Endothelial cell (in vitro differentiated cells): ENCODE results near the gene IFT43. TPM values are rescaled to one million over a fixed set of nuclear protein-coding genes. Genes with fewer than 3 reads are reported as not detected.

Experiments
- DNase-seq: peaks from one replicate; pipeline ENCODE4 v3.0.0; 2021; ENCODE audit warnings: low spot score
- H3K27ac Mint-ChIP-seq: one replicate; pipeline ENCODE4 v1.8.0; 2021; ENCODE audit warnings: mixed read lengths, inconsistent platforms; ENCODE audit not compliant: unreplicated experiment
- H3K27me3 Mint-ChIP-seq: one replicate; pipeline ENCODE4 v1.8.0; 2021; ENCODE audit warnings: mild to moderate bottlenecking, moderate library complexity, mixed read lengths, inconsistent platforms; ENCODE audit not compliant: unreplicated experiment
- H3K36me3 Mint-ChIP-seq: one replicate; pipeline ENCODE4 v1.8.0; 2021; ENCODE audit warnings: mild to moderate bottlenecking, low read depth, mixed read lengths, inconsistent platforms; ENCODE audit not compliant: unreplicated experiment
- H3K4me1 Mint-ChIP-seq: one replicate; pipeline ENCODE4 v1.8.0; 2021; ENCODE audit warnings: mild to moderate bottlenecking, mixed read lengths, inconsistent platforms; ENCODE audit not compliant: unreplicated experiment
- H3K4me3 Mint-ChIP-seq: one replicate; pipeline ENCODE4 v1.8.0; 2021; ENCODE audit warnings: mild to moderate bottlenecking, mixed read lengths, inconsistent platforms; ENCODE audit not compliant: unreplicated experiment
- H3K9me3 Mint-ChIP-seq: one replicate; pipeline ENCODE4 v1.8.0; 2021; ENCODE audit warnings: mixed read lengths, inconsistent platforms; ENCODE audit not compliant: unreplicated experiment
- CTCF ChIP-seq: fragments of 200-600 bp; sonication (generic); IDR thresholded peaks from one replicate; pipeline ENCODE4 v1.5.0; 2021; ENCODE audit warnings: antibody characterized with exemption; ENCODE audit not compliant: unreplicated experiment
- total RNA-seq: library from RNA; stranded (reverse); fragmentation: NEBNext Ultra II Directional; extraction: Animal tissue kit (Norgen Biotek cat#: 25700); gene quantifications from one replicate; pipeline ENCODE4 v1.2.1, GENCODE V29; 2021; ENCODE audit not compliant: unreplicated experiment

The IFT43 gene
- total RNA-seq, 1 donor from 2014 or later: 22.8 TPM

GRCh38 chr14:75972801-75973421 is 12.7 kb upstream of the IFT43 start:
- Mint-ChIP-seq H3K27me3 (peaks cover 9% of the 10 kb centered on the region), H3K4me1 (peaks cover 20% of the 10 kb centered on the region), H3K9me3 (no peaks in the 10 kb centered on the region), H3K4me3 (no peak overlapping the region), H3K27ac (no peak overlapping the region), H3K36me3 (no peaks in the 10 kb centered on the region)
- no peak for TF ChIP-seq CTCF
- no peak for DNase-seq

DNA sequence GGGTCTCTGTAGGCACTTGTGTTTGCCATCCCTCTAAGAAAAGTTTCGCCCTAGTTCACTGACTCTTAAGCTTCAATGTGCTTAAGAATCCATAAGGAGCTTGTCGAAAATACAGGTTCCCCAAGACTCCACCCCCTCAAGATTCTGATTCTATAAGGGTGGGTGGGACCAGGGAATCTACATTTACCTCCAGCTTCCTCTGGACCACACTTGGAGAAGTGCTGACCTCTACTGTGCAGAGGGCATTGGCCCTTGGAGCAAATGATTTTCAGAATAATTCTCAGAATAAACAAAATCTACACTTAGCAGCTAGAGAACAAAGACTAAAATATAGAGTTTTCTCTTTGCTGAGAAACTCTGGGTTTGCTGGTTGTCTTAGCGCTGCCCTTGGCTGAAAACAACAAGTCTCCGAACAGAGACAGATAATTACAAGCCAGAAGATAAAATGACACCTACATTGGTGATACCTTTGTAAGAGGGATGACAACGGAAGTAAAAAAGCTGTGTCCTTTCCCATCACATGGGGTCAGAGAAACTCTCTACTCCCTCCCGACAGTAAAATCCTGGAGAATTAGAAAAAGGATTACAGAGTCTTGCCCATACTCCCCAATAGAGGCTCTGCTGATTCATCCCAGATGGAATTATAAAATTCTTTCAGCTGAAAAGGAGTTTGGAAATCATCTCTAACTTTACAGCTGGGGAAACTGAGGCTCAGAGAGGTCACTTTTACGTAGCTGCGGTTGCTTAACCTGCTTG is 8.6 kb upstream of the IFT43 start:
- peaks cover 32% of the 10 kb centered on the region for H3K4me1 Mint-ChIP-seq
- H3K4me3 Mint-ChIP-seq: no peak overlapping the region
- no peaks in the 10 kb centered on the region for H3K36me3 Mint-ChIP-seq
- no peak for DNase-seq
- no peak for TF ChIP-seq CTCF
- no peaks in the 10 kb centered on the region for H3K9me3 Mint-ChIP-seq
- H3K27me3 Mint-ChIP-seq: peaks cover 2% of the 10 kb centered on the region
- H3K27ac Mint-ChIP-seq: no peak overlapping the region

DNA sequence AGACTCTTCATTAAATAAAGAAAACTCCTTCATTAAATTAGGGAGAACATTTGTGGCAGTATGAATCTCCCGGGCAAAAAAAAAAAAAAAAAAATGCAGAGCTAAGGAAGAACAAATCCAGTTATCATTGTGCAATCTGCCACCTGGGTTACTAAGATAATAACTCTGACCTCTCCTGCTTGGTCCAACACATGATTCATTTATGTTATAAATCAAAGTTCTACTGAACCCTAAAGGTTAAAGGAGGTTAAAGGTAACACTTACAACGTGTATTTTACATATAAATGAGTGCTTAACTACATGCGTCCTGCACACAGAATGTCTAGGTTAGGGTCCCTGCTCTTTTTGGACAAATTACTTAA is 8.0 kb upstream of the IFT43 start:
- H3K36me3 Mint-ChIP-seq: no peaks in the 10 kb centered on the region
- H3K4me1 Mint-ChIP-seq: peaks cover 26% of the 10 kb centered on the region
- H3K27me3 Mint-ChIP-seq: peaks cover 2% of the 10 kb centered on the region
- no peak for DNase-seq
- no peak for TF ChIP-seq CTCF
- H3K9me3 Mint-ChIP-seq: no peaks in the 10 kb centered on the region
- H3K27ac Mint-ChIP-seq: no peak overlapping the region
- no peak overlapping the region for H3K4me3 Mint-ChIP-seq

DNA sequence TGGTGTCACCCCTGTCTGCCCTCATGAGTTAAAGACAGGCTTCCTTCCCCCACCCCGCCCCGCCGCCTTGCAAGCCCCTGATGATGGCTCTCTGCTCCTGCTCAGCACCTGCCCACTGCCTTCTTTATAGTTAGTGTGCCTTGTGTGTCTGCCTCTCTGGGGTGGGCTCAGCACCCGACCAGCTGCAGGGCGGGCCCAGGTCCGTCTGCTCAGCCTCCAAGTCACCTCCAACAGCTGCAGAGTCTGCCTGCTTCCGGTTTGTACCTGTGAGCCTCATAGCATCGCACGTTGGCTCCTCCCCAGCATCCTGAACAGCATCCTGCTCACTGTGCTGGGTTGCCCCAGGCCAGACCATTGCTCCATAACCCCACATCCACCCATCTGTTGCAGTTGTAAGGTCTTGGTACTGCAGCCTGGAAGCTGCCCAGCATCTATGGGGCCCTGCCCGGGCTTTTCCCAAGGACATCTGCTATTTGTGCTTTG is 7.3 kb upstream of the IFT43 start:
- H3K4me1 Mint-ChIP-seq: peaks cover 19% of the 10 kb centered on the region

More for the DNA sequence above, 7.3 kb upstream of the IFT43 start:
- DNase-seq: no peak
- H3K9me3 Mint-ChIP-seq: no peaks in the 10 kb centered on the region
- TF ChIP-seq CTCF: no peak
- no peaks in the 10 kb centered on the region for H3K36me3 Mint-ChIP-seq
- H3K27ac Mint-ChIP-seq: no peak overlapping the region
- no peak overlapping the region for H3K4me3 Mint-ChIP-seq
- peaks cover 8% of the 10 kb centered on the region for H3K27me3 Mint-ChIP-seq
